HL-60 (cell line): ENCODE results near the gene PSMF1.

Experiments used
- POLR2AphosphoS5 ChIP-seq: IDR thresholded peaks from 2 replicates; pipeline ENCODE4 v1.6.1; 2012; ENCODE audit warnings: low read depth
- SPI1 ChIP-seq: IDR thresholded peaks from 2 replicates; pipeline ENCODE4 v1.6.1; 2012; ENCODE audit warnings: low read depth, mild to moderate bottlenecking, borderline replicate concordance
- TF ChIP-seq, protein P1 (sequence below): IDR thresholded peaks from one replicate; pipeline ENCODE4 v1.5.1; 2011; ENCODE audit warnings: low read length, control low read depth, inconsistent platforms; ENCODE audit not compliant: insufficient read depth
- TF ChIP-seq, protein P2 (sequence below): IDR thresholded peaks from 2 replicates; pipeline ENCODE4 v1.6.1; 2012; ENCODE audit warnings: low read depth; ENCODE audit not compliant: insufficient replicate concordance

GRCh38 chr20:1118004-1118335 lies 432 bp upstream of the PSMF1 start:
- TF ChIP-seq, protein P1, sequence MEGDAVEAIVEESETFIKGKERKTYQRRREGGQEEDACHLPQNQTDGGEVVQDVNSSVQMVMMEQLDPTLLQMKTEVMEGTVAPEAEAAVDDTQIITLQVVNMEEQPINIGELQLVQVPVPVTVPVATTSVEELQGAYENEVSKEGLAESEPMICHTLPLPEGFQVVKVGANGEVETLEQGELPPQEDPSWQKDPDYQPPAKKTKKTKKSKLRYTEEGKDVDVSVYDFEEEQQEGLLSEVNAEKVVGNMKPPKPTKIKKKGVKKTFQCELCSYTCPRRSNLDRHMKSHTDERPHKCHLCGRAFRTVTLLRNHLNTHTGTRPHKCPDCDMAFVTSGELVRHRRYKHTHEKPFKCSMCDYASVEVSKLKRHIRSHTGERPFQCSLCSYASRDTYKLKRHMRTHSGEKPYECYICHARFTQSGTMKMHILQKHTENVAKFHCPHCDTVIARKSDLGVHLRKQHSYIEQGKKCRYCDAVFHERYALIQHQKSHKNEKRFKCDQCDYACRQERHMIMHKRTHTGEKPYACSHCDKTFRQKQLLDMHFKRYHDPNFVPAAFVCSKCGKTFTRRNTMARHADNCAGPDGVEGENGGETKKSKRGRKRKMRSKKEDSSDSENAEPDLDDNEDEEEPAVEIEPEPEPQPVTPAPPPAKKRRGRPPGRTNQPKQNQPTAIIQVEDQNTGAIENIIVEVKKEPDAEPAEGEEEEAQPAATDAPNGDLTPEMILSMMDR: no peak
- TF ChIP-seq POLR2AphosphoS5 (no peak), SPI1 (no peak)
- TF ChIP-seq, protein P2, sequence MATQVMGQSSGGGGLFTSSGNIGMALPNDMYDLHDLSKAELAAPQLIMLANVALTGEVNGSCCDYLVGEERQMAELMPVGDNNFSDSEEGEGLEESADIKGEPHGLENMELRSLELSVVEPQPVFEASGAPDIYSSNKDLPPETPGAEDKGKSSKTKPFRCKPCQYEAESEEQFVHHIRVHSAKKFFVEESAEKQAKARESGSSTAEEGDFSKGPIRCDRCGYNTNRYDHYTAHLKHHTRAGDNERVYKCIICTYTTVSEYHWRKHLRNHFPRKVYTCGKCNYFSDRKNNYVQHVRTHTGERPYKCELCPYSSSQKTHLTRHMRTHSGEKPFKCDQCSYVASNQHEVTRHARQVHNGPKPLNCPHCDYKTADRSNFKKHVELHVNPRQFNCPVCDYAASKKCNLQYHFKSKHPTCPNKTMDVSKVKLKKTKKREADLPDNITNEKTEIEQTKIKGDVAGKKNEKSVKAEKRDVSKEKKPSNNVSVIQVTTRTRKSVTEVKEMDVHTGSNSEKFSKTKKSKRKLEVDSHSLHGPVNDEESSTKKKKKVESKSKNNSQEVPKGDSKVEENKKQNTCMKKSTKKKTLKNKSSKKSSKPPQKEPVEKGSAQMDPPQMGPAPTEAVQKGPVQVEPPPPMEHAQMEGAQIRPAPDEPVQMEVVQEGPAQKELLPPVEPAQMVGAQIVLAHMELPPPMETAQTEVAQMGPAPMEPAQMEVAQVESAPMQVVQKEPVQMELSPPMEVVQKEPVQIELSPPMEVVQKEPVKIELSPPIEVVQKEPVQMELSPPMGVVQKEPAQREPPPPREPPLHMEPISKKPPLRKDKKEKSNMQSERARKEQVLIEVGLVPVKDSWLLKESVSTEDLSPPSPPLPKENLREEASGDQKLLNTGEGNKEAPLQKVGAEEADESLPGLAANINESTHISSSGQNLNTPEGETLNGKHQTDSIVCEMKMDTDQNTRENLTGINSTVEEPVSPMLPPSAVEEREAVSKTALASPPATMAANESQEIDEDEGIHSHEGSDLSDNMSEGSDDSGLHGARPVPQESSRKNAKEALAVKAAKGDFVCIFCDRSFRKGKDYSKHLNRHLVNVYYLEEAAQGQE: no peak
